ENCODE data around the gene CNOT2.

DNA sequence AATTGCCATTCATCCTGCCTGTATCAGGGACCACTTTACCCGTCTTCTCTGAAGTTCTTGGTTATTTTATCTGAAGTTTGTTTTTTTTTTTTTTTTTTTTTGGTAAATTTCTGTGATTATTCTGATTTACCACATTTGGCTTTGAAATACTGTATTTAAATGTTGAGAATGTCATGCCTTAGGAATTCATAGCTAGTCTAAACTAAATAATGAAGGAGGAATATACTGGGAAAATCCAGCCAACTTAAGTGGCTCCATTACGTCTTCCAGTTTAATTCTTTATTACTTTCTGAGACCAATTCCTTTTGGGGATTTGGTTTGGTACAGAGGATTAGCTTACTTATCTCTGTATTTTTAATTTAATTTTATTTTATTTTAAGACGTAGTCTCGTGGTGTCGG, 62.6 kb downstream of the CNOT2 start:
- no peak for TF ChIP-seq CTCF (optimal IDR thresholded peaks at IDR 0.05 in 1 of 3, IDR thresholded peaks at IDR 0.05 in 1 of 3, conservative IDR thresholded peaks at IDR 0.05 in 1 of 3; ENCODE audit: extremely low read depth in 1 of 3, insufficient read depth in 2 of 3, low read length in 3 of 3)
- TF ChIP-seq EZH2 (IDR thresholded peaks at IDR 0.05; ENCODE audit: low read length), result no peak
